CD14-positive monocyte (primary cell): ENCODE data around the gene RERE. TPM values are rescaled to one million over a fixed set of nuclear protein-coding genes. Genes with fewer than 3 reads are reported as not detected.

Source experiments
- DNase-seq, 3 donors: peaks; one replicate each; pipeline ENCODE4 v3.0.0-alpha.2; 2011 to 2022
- H2AFZ ChIP-seq: 2 replicates; pipeline ENCODE4 v1.6.0; 2012; ENCODE audit warnings: mild to moderate bottlenecking, low read depth, low read length, inconsistent platforms; ENCODE audit not compliant: insufficient read depth, poor library complexity, severe bottlenecking
- H3K27ac ChIP-seq, 2 donors: 1 replicate in 1 of 2; 2 replicates in 1 of 2; pipeline ENCODE4 v1.5.1; 2012 to 2013; ENCODE audit warnings: low read length in 2 of 2, control low read depth in 1 of 2, inconsistent platforms in 1 of 2, low read depth in 1 of 2, mild to moderate bottlenecking in 1 of 2
- H3K27me3 ChIP-seq, 2 donors: one replicate each; pipeline versions ENCODE4 v1.6.0 to v1.6.1; 2011 to 2013; ENCODE audit warnings: low read length in 2 of 2; ENCODE audit not compliant: control insufficient read depth in 2 of 2, insufficient read depth in 2 of 2
- H3K36me3 ChIP-seq, 2 donors: replicated peaks in 1 of 2; 1 replicate in 1 of 2; 2 replicates in 1 of 2; pipeline versions ENCODE4 v1.5.1 to v1.6.1; 2012 to 2013; ENCODE audit warnings: low read length in 2 of 2, control low read depth in 1 of 2, inconsistent platforms in 1 of 2, mild to moderate bottlenecking in 1 of 2; ENCODE audit not compliant: insufficient read depth in 2 of 2, control insufficient read depth in 1 of 2
- H3K4me1 ChIP-seq, 2 donors: 1 replicate in 1 of 2; 2 replicates in 1 of 2; pipeline versions ENCODE4 v1.5.1 to v1.6.1; 2012 to 2013; ENCODE audit warnings: low read length in 2 of 2, control low read depth in 1 of 2, inconsistent platforms in 1 of 2, mild to moderate bottlenecking in 1 of 2, moderate library complexity in 1 of 2; ENCODE audit not compliant: insufficient read depth in 2 of 2, control insufficient read depth in 1 of 2
- H3K4me2 ChIP-seq: replicated peaks from 2 replicates; pipeline ENCODE3; 2012; ENCODE audit warnings: low read length, moderate library complexity, mild to moderate bottlenecking; ENCODE audit not compliant: poor library complexity, severe bottlenecking; ENCODE audit errors: extremely low read depth
- H3K4me3 ChIP-seq, 3 experiments: fragments of 200-600 bp in 1 of 3; sonication (generic) in 1 of 3; replicated peaks in 1 of 3; 1 replicate in 2 of 3; 2 replicates in 1 of 3; pipeline ENCODE4 v1.5.1; 2011 to 2013; ENCODE audit warnings: low read length in 3 of 3, mild to moderate bottlenecking in 3 of 3, control low read depth in 2 of 3, low read depth in 2 of 3, inconsistent platforms in 1 of 3, moderate library complexity in 1 of 3
- H3K79me2 ChIP-seq: 2 replicates; pipeline ENCODE4 v1.6.0; 2012; ENCODE audit warnings: mild to moderate bottlenecking, control low read depth, inconsistent platforms, low read length, moderate library complexity; ENCODE audit not compliant: insufficient read depth
- H3K9ac ChIP-seq: 2 replicates; pipeline ENCODE4 v1.6.0; 2017; ENCODE audit warnings: low read length, mild to moderate bottlenecking; ENCODE audit not compliant: insufficient read depth, poor library complexity, severe bottlenecking
- H3K9me3 ChIP-seq, 2 donors: replicated peaks in 1 of 2; 1 replicate in 1 of 2; 2 replicates in 1 of 2; pipeline versions ENCODE4 v1.5.1 to v1.6.1; 2012 to 2013; ENCODE audit warnings: low read length in 2 of 2, control low read depth in 1 of 2; ENCODE audit not compliant: control insufficient read depth in 1 of 2, insufficient read depth in 1 of 2
- H4K20me1 ChIP-seq: 2 replicates; pipeline ENCODE4 v1.6.0; 2012; ENCODE audit warnings: mild to moderate bottlenecking, low read length, control low read depth, moderate library complexity; ENCODE audit not compliant: insufficient read depth
- H3K27ac Mint-ChIP-seq, 7 donors: one replicate each; pipeline ENCODE4 v1.8.0; 2020; ENCODE audit warnings: mild to moderate bottlenecking in 7 of 7, mixed read lengths in 7 of 7, moderate library complexity in 6 of 7, inconsistent platforms in 2 of 7
- H3K27me3 Mint-ChIP-seq, 3 donors: one replicate each; pipeline ENCODE4 v1.8.0; 2021 to 2022; ENCODE audit warnings: low read depth in 3 of 3, mild to moderate bottlenecking in 3 of 3, mixed read lengths in 3 of 3, moderate library complexity in 3 of 3, inconsistent platforms in 1 of 3
- H3K36me3 Mint-ChIP-seq, 2 donors: one replicate each; pipeline ENCODE4 v1.8.0; 2020; ENCODE audit warnings: mixed read lengths in 2 of 2, inconsistent platforms in 1 of 2, mild to moderate bottlenecking in 1 of 2
- H3K4me1 Mint-ChIP-seq: one replicate; pipeline ENCODE4 v1.8.0; 2020; ENCODE audit warnings: mild to moderate bottlenecking, mixed read lengths
- H3K4me3 Mint-ChIP-seq, 2 donors: one replicate each; pipeline ENCODE4 v1.8.0; 2020; ENCODE audit warnings: mild to moderate bottlenecking in 2 of 2, mixed read lengths in 2 of 2, moderate library complexity in 1 of 2
- H3K9me3 Mint-ChIP-seq, 7 donors: one replicate each; pipeline ENCODE4 v1.8.0; 2020 to 2022; ENCODE audit warnings: mixed read lengths in 7 of 7, mild to moderate bottlenecking in 6 of 7, moderate library complexity in 6 of 7, inconsistent platforms in 2 of 7
- WGBS: methylation state at CpG from one replicate; pipeline ENCODE4 v1.1.5; 2013; ENCODE audit warnings: missing lambda C conversion rate; ENCODE audit not compliant: insufficient coverage; 5-methylcytosine and 5-hydroxymethylcytosine counted together
- intact Hi-C, 2 donors: fragments of 100-400 bp; cut with micrococcal nuclease; formaldehyde crosslinking; loops; one replicate each; pipeline versions ENCODE4 v1.15.0 to v1.15.1; 2023
- polyA plus RNA-seq, 3 donors: library from polyadenylated mRNA; depleted of rRNA in 1 of 3; unstranded in 2 of 3; stranded (reverse) in 1 of 3; fragments of 300-500 nt in 2 of 3; fragments of >200 nt in 1 of 3; fragmentation: Illumina TruSeq in 2 of 3; gene quantifications; 1 replicate in 2 of 3; 2 replicates in 1 of 3; pipeline ENCODE4 v1.2.3, GENCODE V29; 2012 to 2021
- TF ChIP-seq, protein P1 (sequence below): fragments of 200-600 bp; IDR thresholded peaks from one replicate; pipeline ENCODE4 v1.8.0; 2022; ENCODE audit warnings: antibody characterized with exemption, mild to moderate bottlenecking

Gene RERE
- polyA plus RNA-seq, 3 donors: 1.2 to 19.4 (median 3.8) TPM

DNA sequence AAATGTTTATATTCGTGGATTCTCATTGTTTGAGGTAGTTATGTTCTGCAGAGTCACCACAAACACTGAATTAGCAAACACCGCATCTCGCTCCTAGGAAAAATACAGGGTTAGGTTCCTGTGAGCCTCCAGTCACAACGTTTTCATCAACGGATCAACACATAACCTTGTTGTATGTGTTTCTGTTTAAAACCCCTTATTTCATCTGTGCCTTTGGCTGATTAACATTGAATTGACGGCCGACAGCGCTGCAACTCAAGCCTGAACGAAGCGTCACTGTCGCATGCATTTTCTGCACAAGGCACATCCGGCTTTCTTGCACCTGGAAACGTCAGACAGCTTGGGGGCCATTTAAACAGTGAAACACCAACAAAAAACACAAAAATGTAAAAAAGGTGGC lies 491.2 kb downstream of the RERE start:
- H3K4me3 ChIP-seq: no peak overlapping the region
- no peaks in the 10 kb centered on the region for H3K4me1 Mint-ChIP-seq
- H3K4me3 Mint-ChIP-seq: no peak overlapping the region
- H3K4me2 ChIP-seq: no peak overlapping the region
- H3K27me3 Mint-ChIP-seq: peaks cover 2 to 13% (median 9%) of the 10 kb centered on the region in 3 donors
- no peaks in the 10 kb centered on the region for H3K4me1 ChIP-seq
- H2AFZ ChIP-seq: no peak overlapping the region
- H3K9me3 Mint-ChIP-seq: peaks cover 0 to 2% (median 0%) of the 10 kb centered on the region in 7 donors
- no peaks in the 10 kb centered on the region for H4K20me1 ChIP-seq
- no peak overlapping the region for H3K9ac ChIP-seq
- H3K79me2 ChIP-seq: no peaks in the 10 kb centered on the region
- WGBS: 100% methylated on average over 3 of the region's 13 CpGs
- TF ChIP-seq, protein P1, sequence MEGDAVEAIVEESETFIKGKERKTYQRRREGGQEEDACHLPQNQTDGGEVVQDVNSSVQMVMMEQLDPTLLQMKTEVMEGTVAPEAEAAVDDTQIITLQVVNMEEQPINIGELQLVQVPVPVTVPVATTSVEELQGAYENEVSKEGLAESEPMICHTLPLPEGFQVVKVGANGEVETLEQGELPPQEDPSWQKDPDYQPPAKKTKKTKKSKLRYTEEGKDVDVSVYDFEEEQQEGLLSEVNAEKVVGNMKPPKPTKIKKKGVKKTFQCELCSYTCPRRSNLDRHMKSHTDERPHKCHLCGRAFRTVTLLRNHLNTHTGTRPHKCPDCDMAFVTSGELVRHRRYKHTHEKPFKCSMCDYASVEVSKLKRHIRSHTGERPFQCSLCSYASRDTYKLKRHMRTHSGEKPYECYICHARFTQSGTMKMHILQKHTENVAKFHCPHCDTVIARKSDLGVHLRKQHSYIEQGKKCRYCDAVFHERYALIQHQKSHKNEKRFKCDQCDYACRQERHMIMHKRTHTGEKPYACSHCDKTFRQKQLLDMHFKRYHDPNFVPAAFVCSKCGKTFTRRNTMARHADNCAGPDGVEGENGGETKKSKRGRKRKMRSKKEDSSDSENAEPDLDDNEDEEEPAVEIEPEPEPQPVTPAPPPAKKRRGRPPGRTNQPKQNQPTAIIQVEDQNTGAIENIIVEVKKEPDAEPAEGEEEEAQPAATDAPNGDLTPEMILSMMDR: no peak
- intact Hi-C loops: no loop called here
- H3K27ac ChIP-seq: no peak overlapping the region
- no peaks in the 10 kb centered on the region for H3K36me3 Mint-ChIP-seq
- no peak for DNase-seq
- H3K27ac Mint-ChIP-seq: peak overlapping the region in 1 of 7 donors; percentile 35
- H3K36me3 ChIP-seq: no peaks in the 10 kb centered on the region
- H3K27me3 ChIP-seq: no peaks in the 10 kb centered on the region
- H3K9me3 ChIP-seq: no peaks in the 10 kb centered on the region

DNA sequence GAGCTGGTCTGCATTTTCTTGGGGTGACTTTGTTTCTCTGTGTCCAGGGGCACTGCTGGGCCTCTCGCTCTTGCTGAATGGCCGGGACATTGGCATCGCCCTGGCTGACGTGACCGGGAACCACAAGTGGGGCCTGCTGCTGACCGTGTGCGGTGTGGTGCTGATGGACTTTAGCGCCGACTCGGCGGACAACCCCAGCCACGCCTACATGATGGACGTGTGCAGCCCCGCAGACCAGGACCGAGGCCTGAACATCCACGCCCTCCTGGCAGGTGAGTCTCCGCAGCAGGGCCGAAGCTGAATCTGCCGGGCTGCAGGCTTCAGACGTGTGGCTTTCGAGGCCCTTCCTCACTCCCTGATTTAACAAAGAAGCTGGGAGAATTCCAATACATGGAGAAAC lies 491.7 kb downstream of the RERE start:
- Histone ChIP-seq H3K9ac (no peak overlapping the region), H3K36me3 (no peaks in the 10 kb centered on the region), H3K4me1 (no peaks in the 10 kb centered on the region), H3K4me3 (no peak overlapping the region), H3K27me3 (peaks cover 0 to 4% of the 10 kb centered on the region in 2 donors), H3K4me2 (no peak overlapping the region), H3K79me2 (no peaks in the 10 kb centered on the region), H4K20me1 (no peaks in the 10 kb centered on the region), H3K27ac (no peak overlapping the region), H2AFZ (no peak overlapping the region), H3K9me3 (no peaks in the 10 kb centered on the region)
- H3K4me1 Mint-ChIP-seq: no peaks in the 10 kb centered on the region
- no peak overlapping the region for H3K4me3 Mint-ChIP-seq
- WGBS: 97% methylated on average over 18 of the region's 21 CpGs
- H3K9me3 Mint-ChIP-seq: peaks cover 0 to 2% (median 0%) of the 10 kb centered on the region in 7 donors
- H3K27ac Mint-ChIP-seq: no peak overlapping the region
- TF ChIP-seq, protein P1: no peak
- DNase-seq: no peak
- intact Hi-C loops: no loop called here
- peaks cover 3 to 14% (median 9%) of the 10 kb centered on the region in 3 donors for H3K27me3 Mint-ChIP-seq
- H3K36me3 Mint-ChIP-seq: no peaks in the 10 kb centered on the region
